ENCODE results near the gene SLC7A1. TPM values are rescaled to one million over a fixed set of nuclear protein-coding genes. Genes with fewer than 3 reads are reported as not detected.
A peak's percentile ranks its signal among the peaks of the same experiment; 100 is the strongest.

Gene SLC7A1
- total and polyA plus RNA-seq, 4 donors: 0.90 to 22.6 (median 1.4) TPM

DNA sequence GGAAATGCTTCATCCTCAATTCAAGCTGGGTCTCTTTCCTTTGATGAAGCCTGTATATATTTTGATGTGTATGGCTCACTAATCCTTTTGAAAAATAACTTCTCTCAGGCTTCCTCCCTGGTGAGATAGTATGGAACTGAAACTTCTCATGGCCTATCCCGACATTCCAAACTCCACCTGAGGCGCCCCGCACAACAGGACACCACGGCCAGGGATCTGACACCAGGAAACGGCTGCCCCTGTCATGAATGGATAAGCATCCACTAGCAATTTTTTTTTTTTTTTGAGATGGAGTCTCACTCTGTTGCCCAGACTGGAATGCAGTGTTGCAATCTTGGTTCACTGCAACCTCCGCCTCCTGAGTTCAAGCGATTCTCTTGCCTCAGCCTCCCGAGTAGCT lies 16.4 kb downstream of the SLC7A1 start:
- TF ChIP-seq MAX (IDR thresholded peaks at IDR 0.05) (no peak), JUND (IDR thresholded peaks at IDR 0.05) (no peak)
- whole genome bisulfite sequencing: 94% methylated on average over 8 of the region's 8 CpGs
- no peak overlapping the region for H3K27ac ChIP-seq (ENCODE audit: low read depth in 1 of 2, low read length in 2 of 2)

GRCh38 chr13:29578300-29579085 lies 17.0 kb downstream of the SLC7A1 start:
- no peak overlapping the region for H3K9ac ChIP-seq (ENCODE audit: low read depth in 1 of 2, low read length in 2 of 2)
- DNase-seq (ENCODE audit: low spot score): peak; percentile 64
- TF ChIP-seq RXRA (IDR thresholded peaks at IDR 0.05) (no peak), FOXA1 (IDR thresholded peaks at IDR 0.05) (no peak), CTCF (IDR thresholded peaks at IDR 0.05; ENCODE audit: low read depth, low read length, missing input control) (no peak), JUND (IDR thresholded peaks at IDR 0.05) (no peak)
- TF ChIP-seq, protein P1, sequence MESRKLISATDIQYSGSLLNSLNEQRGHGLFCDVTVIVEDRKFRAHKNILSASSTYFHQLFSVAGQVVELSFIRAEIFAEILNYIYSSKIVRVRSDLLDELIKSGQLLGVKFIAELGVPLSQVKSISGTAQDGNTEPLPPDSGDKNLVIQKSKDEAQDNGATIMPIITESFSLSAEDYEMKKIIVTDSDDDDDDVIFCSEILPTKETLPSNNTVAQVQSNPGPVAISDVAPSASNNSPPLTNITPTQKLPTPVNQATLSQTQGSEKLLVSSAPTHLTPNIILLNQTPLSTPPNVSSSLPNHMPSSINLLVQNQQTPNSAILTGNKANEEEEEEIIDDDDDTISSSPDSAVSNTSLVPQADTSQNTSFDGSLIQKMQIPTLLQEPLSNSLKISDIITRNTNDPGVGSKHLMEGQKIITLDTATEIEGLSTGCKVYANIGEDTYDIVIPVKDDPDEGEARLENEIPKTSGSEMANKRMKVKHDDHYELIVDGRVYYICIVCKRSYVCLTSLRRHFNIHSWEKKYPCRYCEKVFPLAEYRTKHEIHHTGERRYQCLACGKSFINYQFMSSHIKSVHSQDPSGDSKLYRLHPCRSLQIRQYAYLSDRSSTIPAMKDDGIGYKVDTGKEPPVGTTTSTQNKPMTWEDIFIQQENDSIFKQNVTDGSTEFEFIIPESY (IDR thresholded peaks at IDR 0.05): no peak
- no peaks in the 10 kb centered on the region for H3K4me1 ChIP-seq (ENCODE audit: control insufficient read depth in 4 of 4, insufficient read depth in 4 of 4, low read length in 3 of 4)
- H3K4me3 ChIP-seq (ENCODE audit: low read depth in 1 of 3, low read length in 3 of 3): no peak overlapping the region
- no peaks in the 10 kb centered on the region for H3K27me3 ChIP-seq (ENCODE audit: control insufficient read depth in 4 of 4, insufficient read depth in 4 of 4, low read length in 3 of 4)
- H3K9me3 ChIP-seq (ENCODE audit: control insufficient read depth in 4 of 4, low read length in 3 of 4): no peaks in the 10 kb centered on the region
- H3K36me3 ChIP-seq (ENCODE audit: control insufficient read depth in 4 of 4, insufficient read depth in 3 of 4, low read depth in 1 of 4, low read length in 3 of 4): no peaks in the 10 kb centered on the region
- 87% methylated on average over 18 of the region's 18 CpGs for WGBS
- no peak overlapping the region for H3K27ac ChIP-seq (ENCODE audit: low read depth in 1 of 2, low read length in 2 of 2)

More for the DNA sequence above, 16.4 kb downstream of the SLC7A1 start:
- no peaks in the 10 kb centered on the region for H3K9me3 ChIP-seq (ENCODE audit: control insufficient read depth in 4 of 4, low read length in 3 of 4)
- no peak overlapping the region for H3K4me3 ChIP-seq (ENCODE audit: low read depth in 1 of 3, low read length in 3 of 3)
- H3K9ac ChIP-seq (ENCODE audit: low read depth in 1 of 2, low read length in 2 of 2): no peak overlapping the region
- DNase-seq (ENCODE audit: low spot score): no peak
- no peaks in the 10 kb centered on the region for H3K27me3 ChIP-seq (ENCODE audit: control insufficient read depth in 4 of 4, insufficient read depth in 4 of 4, low read length in 3 of 4)
- no peaks in the 10 kb centered on the region for H3K4me1 ChIP-seq (ENCODE audit: control insufficient read depth in 4 of 4, insufficient read depth in 4 of 4, low read length in 3 of 4)
- no peaks in the 10 kb centered on the region for H3K36me3 ChIP-seq (ENCODE audit: control insufficient read depth in 4 of 4, insufficient read depth in 3 of 4, low read depth in 1 of 4, low read length in 3 of 4)

- 91% methylated on average over 18 of the region's 18 CpGs for WGBS
- DNase-seq (ENCODE audit: low spot score): no peak
- Histone ChIP-seq H3K4me3 (ENCODE audit: low read depth in 1 of 3, low read length in 3 of 3) (no peak overlapping the region), H3K9me3 (ENCODE audit: control insufficient read depth in 4 of 4, low read length in 3 of 4) (no peaks in the 10 kb centered on the region), H3K27ac (ENCODE audit: low read depth in 1 of 2, low read length in 2 of 2) (no peak overlapping the region), H3K27me3 (ENCODE audit: control insufficient read depth in 4 of 4, insufficient read depth in 4 of 4, low read length in 3 of 4) (no peaks in the 10 kb centered on the region), H3K9ac (ENCODE audit: low read depth in 1 of 2, low read length in 2 of 2) (no peak overlapping the region), H3K4me1 (ENCODE audit: control insufficient read depth in 4 of 4, insufficient read depth in 4 of 4, low read length in 3 of 4) (no peaks in the 10 kb centered on the region), H3K36me3 (ENCODE audit: control insufficient read depth in 4 of 4, insufficient read depth in 3 of 4, low read depth in 1 of 4, low read length in 3 of 4) (no peaks in the 10 kb centered on the region)
- no peak for TF ChIP-seq GABPA (IDR thresholded peaks at IDR 0.05 in 1 of 2, conservative IDR thresholded peaks at IDR 0.05 in 1 of 2)
- TF ChIP-seq FOXA1 (IDR thresholded peaks at IDR 0.05): no peak
- no peak for TF ChIP-seq EGR1 (IDR thresholded peaks at IDR 0.05; ENCODE audit: low read depth in 2 of 2)
- no peak for TF ChIP-seq NR2F2 (IDR thresholded peaks at IDR 0.05)
- TF ChIP-seq HNF4A (conservative IDR thresholded peaks at IDR 0.05): no peak
- TF ChIP-seq HNF4G (IDR thresholded peaks at IDR 0.05): no peak
- TF ChIP-seq, protein P2, sequence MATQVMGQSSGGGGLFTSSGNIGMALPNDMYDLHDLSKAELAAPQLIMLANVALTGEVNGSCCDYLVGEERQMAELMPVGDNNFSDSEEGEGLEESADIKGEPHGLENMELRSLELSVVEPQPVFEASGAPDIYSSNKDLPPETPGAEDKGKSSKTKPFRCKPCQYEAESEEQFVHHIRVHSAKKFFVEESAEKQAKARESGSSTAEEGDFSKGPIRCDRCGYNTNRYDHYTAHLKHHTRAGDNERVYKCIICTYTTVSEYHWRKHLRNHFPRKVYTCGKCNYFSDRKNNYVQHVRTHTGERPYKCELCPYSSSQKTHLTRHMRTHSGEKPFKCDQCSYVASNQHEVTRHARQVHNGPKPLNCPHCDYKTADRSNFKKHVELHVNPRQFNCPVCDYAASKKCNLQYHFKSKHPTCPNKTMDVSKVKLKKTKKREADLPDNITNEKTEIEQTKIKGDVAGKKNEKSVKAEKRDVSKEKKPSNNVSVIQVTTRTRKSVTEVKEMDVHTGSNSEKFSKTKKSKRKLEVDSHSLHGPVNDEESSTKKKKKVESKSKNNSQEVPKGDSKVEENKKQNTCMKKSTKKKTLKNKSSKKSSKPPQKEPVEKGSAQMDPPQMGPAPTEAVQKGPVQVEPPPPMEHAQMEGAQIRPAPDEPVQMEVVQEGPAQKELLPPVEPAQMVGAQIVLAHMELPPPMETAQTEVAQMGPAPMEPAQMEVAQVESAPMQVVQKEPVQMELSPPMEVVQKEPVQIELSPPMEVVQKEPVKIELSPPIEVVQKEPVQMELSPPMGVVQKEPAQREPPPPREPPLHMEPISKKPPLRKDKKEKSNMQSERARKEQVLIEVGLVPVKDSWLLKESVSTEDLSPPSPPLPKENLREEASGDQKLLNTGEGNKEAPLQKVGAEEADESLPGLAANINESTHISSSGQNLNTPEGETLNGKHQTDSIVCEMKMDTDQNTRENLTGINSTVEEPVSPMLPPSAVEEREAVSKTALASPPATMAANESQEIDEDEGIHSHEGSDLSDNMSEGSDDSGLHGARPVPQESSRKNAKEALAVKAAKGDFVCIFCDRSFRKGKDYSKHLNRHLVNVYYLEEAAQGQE (IDR thresholded peaks at IDR 0.05): no peak
- TF ChIP-seq SP1 (IDR thresholded peaks at IDR 0.05): no peak
- no peak for TF ChIP-seq MAX (IDR thresholded peaks at IDR 0.05)
- no peak for TF ChIP-seq JUND (IDR thresholded peaks at IDR 0.05)
- TF ChIP-seq ATF3 (IDR thresholded peaks at IDR 0.05): no peak
Measured at GRCh38 chr13:29577136-29578051, 18.1 kb downstream of the SLC7A1 start.
